Measurements from ENCODE around the gene CHRDL1.

GRCh38 chrX:110758781-110759422 lies 36.7 kb downstream of the CHRDL1 start:
- TF ChIP-seq ZNF70 (CRISPR knock-in tag; IDR thresholded peaks at IDR 0.05) (no peak), ARNTL (CRISPR knock-in tag; IDR thresholded peaks at IDR 0.05; ENCODE audit: borderline replicate concordance, low read depth) (no peak), ZNF565 (CRISPR knock-in tag; conservative IDR thresholded peaks at IDR 0.05; ENCODE audit: low read depth) (no peak), ZC3H10 (CRISPR knock-in tag; IDR thresholded peaks at IDR 0.05) (no peak), OSR1 (CRISPR knock-in tag; IDR thresholded peaks at IDR 0.05) (no peak), ZFP30 (CRISPR knock-in tag; IDR thresholded peaks at IDR 0.05) (no peak), CREB5 (CRISPR knock-in tag; IDR thresholded peaks at IDR 0.05; ENCODE audit: low read depth) (no peak), ESRRG (CRISPR knock-in tag; IDR thresholded peaks at IDR 0.05) (no peak), PATZ1 (CRISPR knock-in tag; IDR thresholded peaks at IDR 0.05; ENCODE audit: borderline replicate concordance) (no peak), TCF4 (CRISPR knock-in tag; IDR thresholded peaks at IDR 0.05; ENCODE audit: borderline replicate concordance) (no peak), RARB (CRISPR knock-in tag; IDR thresholded peaks at IDR 0.05) (no peak), ISL1 (CRISPR knock-in tag; IDR thresholded peaks at IDR 0.05) (no peak), TOX (CRISPR knock-in tag; IDR thresholded peaks at IDR 0.05; ENCODE audit: borderline replicate concordance) (no peak)
- TF ChIP-seq, protein P1, sequence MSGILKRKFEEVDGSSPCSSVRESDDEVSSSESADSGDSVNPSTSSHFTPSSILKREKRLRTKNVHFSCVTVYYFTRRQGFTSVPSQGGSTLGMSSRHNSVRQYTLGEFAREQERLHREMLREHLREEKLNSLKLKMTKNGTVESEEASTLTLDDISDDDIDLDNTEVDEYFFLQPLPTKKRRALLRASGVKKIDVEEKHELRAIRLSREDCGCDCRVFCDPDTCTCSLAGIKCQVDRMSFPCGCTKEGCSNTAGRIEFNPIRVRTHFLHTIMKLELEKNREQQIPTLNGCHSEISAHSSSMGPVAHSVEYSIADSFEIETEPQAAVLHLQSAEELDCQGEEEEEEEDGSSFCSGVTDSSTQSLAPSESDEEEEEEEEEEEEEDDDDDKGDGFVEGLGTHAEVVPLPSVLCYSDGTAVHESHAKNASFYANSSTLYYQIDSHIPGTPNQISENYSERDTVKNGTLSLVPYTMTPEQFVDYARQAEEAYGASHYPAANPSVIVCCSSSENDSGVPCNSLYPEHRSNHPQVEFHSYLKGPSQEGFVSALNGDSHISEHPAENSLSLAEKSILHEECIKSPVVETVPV (CRISPR knock-in tag; IDR thresholded peaks at IDR 0.05): no peak
